H1 (cell line): ENCODE results near the gene ZNF660. TPM values are rescaled to one million over a fixed set of nuclear protein-coding genes. Genes with fewer than 3 reads are reported as not detected.

Experiments
- ASH2L ChIP-seq: fragments of 200-600, 300-600 bp; sonication (generic); IDR thresholded peaks from one replicate; pipeline ENCODE4 v1.7.1; 2017; ENCODE audit warnings: low read length
- BACH1 ChIP-seq: IDR thresholded peaks from 2 replicates; pipeline ENCODE4 v1.6.1; 2012; ENCODE audit warnings: low read length, improper control_type of control experiment
- E2F6 ChIP-seq: IDR thresholded peaks from 2 replicates; pipeline ENCODE4 v1.6.1; 2012; ENCODE audit warnings: inconsistent platforms
- EZH2 ChIP-seq: fragments of 200-600 bp; sonication (generic); IDR thresholded peaks from 2 replicates; pipeline ENCODE4 v1.7.1; 2012; ENCODE audit warnings: low read depth, mild to moderate bottlenecking, moderate library complexity, low read length, inconsistent platforms; ENCODE audit not compliant: severe bottlenecking
- FOSL1 ChIP-seq: IDR thresholded peaks from 2 replicates; pipeline ENCODE4 v1.6.1; 2011; ENCODE audit warnings: mild to moderate bottlenecking, low read depth, low read length, moderate library complexity; ENCODE audit not compliant: insufficient read depth
- polyA plus RNA-seq, 7 experiments: library from polyadenylated mRNA; depleted of rRNA in 3 of 7; stranded (reverse) in 5 of 7; unstranded in 2 of 7; fragments of >200 nt in 5 of 7; fragments of 200-250 nt in 2 of 7; gene quantifications; 1 replicate in 5 of 7; 2 replicates in 1 of 7; 4 replicates in 1 of 7; pipeline versions ENCODE4 v1.2.1 to v1.2.3, GENCODE V29; 2011 to 2013; ENCODE audit warnings: missing spikeins in 2 of 7, mixed read lengths in 2 of 7
- total RNA-seq: library from RNA; stranded (reverse); fragmentation: NEBNext Ultra II Directional; extraction: Animal tissue kit (Norgen Biotek cat#: 25700); gene quantifications from 2 replicates; pipeline ENCODE4 v1.2.1, GENCODE V29; 2021

The ZNF660 gene
- total and polyA plus RNA-seq, 2 of the 8 experiments (the other 6 are each of a cell fraction or from before 2014, with no cell fraction given), result 3.1 to 13.0 TPM

- no peak for TF ChIP-seq ASH2L
- TF ChIP-seq EZH2, result no peak
- no peak for TF ChIP-seq FOSL1
- no peak for TF ChIP-seq BACH1
- TF ChIP-seq E2F6, result no peak
These were observed 47.4 kb downstream of the ZNF660 start (continued) for GRCh38 chr3:44632193-44632592.
